GM21717 (cell line): Measurements from ENCODE around the gene CEP44.
"Not testable (repeated sequence)": the region's sequence is repeated elsewhere in the genome, so short reads cannot be mapped to it uniquely, and the experiment has no call there.

Experiments
- ATAC-seq: cut with Tn5 transposase; IDR thresholded peaks from one replicate; pipeline ENCODE4 v1.9.1; 2021; ENCODE audit warnings: mild to moderate bottlenecking, moderate library complexity; ENCODE audit not compliant: unreplicated experiment

Gene CEP44

GRCh38 chr4:174278467-174278866, 5.2 kb upstream of the CEP44 start:
- no peak for ATAC-seq

DNA sequence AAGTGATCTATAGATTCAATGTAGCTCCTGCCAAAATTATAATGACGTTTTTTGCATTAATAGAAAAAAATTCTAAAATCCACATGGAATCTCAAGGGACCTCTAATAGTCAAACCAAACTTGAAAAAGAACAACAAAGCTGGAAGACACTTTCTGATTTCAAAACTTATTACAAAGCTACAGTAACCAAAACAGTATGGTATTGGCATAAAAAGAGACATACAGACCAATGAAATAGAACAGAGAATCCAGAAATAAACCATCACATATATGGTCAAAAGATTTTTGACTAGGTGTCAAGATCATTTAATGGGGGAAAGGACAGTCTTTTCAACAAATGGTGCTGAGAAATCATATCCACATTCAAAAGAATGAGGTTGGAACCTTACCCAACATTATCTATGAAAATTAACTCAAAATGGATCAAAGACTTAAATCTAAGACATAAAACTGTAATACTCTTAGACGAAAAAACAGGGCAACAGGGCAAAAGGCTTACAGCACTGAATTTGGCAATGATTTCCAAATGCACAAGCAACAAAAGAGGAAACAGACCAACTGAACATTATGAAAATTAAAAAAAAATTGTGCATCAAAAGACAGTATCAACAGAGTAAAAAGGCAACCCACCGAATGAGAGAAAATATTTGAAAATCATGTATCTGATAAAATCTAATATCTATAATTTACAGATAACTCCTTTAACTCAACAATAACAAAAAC, 4.1 kb upstream of the CEP44 start:
- ATAC-seq, result no peak

- no peak for ATAC-seq
Measured at GRCh38 chr4:174281182-174281737, 2.5 kb upstream of the CEP44 start.

DNA sequence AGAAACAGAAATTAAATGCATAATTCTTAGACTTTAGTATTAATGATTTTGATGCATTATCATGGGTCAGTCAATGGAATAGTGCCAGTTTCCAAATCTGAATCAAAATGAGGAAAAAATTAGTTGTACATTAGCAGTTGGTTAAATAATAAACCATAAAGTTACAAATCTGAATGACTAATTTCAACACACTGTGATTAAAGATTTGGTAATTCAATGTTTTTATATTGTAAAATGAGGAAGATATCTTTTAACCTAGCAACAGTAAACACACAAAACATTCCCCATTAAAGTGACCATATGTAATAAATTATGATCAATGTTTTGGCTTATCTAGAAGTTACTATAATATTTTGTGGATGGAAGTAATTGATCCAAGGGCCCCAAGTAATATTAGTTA, 1.8 kb upstream of the CEP44 start:
- ATAC-seq, result no peak

DNA sequence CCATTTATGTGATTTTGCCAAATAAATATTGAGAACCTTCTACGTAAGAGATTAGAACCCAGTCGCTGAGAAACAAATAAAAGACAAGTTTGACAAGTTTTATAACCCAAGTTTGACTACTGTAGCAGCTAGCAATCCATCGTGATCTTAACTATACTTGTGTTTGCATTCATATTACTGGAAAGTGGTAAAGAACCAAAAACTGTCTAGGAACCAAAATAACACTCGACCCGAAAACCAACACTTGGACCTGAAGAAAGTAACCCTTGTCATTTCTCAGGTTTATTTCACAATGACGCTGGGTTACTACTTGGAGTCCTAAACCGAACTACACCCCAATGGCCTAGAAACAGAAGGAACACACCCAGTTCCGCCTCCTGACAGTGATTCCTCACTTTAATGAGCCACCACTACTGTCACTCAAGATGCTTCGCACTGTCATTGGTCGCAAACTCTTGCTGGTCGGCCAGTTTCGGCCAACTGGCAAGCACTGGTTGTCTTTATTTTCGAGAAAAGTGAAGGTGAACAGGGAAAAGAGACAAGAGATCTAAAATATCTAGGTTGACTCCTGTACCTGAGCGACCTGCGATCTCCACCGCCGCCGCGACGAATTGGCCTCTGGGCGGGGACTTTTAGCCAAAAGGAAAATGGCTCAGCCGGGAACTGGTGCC, 740 bp upstream of the CEP44 start:
- ATAC-seq, result peak; percentile 99

GRCh38 chr4:174284487-174284886, 776 bp downstream of the CEP44 start:
- no peak for ATAC-seq

- no peak for ATAC-seq
Measured at GRCh38 chr4:174286870-174287269, 3.2 kb downstream of the CEP44 start.

DNA sequence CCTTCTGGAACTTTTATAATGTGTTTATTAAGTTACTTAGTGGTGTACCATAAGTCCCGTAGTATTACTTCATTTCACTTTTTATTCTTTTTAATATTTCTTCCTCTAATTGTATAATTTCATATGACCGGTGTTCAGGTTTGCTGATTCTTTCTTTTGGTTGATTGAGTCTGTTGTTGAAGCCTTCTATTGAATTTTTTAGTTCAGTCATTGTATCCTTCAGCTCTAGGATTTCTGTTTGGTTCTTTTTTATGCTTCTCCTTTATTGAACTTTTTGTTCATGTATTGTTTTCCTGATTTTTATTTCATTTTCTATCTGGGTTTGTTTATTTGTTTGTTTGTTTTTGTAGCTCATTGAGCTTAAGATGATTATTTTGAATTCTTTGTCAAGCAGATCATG, 8.8 kb downstream of the CEP44 start:
- ATAC-seq, result no peak

- ATAC-seq, result not testable (repeated sequence)
Measured at GRCh38 chr4:174294641-174295040, 10.9 kb downstream of the CEP44 start.

DNA sequence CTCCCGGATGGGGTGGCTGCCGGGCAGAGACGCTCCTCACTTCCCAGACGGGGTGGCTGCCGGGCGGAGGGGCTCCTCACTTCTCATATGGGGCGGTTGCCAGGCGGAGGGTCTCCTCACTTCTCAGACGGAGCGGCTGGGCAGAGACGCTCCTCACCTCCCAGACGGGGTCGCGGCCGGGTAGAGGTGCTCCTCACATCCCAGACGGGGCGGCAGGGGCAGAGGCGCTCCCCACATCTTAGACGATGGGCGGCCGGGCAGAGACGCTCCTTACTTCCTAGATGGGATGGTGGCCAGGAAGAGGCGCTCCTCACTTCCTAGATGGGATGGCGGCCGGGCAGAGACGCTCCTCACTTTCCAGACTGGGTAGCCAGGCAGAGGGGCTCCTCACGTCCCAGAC, 11.4 kb downstream of the CEP44 start:
- ATAC-seq, result not testable (repeated sequence)

- no peak for ATAC-seq
Measured at GRCh38 chr4:174303687-174304086, 20.0 kb downstream of the CEP44 start.

DNA sequence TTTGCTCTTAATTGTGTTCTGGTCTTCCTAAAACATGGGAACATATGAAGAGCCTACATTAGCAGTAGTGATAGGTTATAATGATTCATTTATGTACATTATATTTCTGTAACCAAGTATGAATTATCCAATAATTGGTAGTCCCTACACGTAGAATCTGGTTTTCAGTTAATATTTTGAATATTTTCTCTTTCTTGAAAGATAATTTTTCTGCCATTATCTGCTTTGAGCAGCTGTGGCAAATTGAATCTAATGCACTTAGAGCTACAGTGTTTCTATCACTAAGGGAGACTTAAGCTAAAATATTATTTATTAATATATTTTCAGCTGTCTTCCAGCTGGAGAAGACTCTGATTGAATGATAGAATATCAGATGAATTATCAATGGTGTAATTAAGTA, 21.0 kb downstream of the CEP44 start:
- ATAC-seq, result no peak

DNA sequence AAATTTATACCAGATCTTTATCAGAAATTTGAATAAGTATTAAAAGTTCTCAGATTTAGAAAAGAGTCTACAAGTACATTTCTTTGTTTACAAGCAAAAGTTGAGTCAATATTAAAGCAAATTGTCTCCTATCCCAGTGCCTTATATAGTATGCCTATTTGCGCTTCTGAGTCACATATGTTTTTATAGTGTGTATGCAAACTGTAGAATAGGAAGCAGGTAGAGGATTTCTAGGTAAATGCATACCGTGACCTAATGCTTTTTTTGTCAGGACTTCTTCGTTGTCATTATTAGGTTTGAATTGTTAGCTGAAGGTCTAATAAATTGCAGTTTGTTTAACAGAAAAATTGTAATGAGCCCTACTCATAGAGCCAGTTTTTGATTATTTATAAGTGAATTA, 22.2 kb downstream of the CEP44 start:
- ATAC-seq, result no peak

GRCh38 chr4:174307694-174308093, 24.0 kb downstream of the CEP44 start:
- no peak for ATAC-seq

GRCh38 chr4:174312993-174313392, 29.3 kb downstream of the CEP44 start:
- ATAC-seq, result no peak

DNA sequence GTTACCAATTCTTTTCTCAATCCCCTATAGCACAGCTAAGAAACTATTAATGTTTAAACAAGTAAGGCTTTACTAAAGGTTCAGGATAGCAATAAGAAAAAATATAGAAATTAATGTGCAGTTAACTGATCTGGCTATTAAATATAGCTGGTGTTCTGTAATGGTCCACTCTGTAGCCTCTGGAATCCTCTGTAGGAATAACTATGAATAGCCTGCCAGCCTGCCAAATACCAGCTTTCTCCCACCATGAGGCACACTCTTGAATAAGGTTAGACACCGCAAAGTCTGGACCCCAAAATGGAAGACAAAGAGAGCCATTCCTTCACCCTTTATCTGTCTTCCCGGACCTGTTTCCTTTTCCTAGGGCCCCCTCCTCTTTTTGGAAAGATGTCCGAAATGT, 30.6 kb downstream of the CEP44 start:
- no peak for ATAC-seq

- ATAC-seq, result no peak
Measured at GRCh38 chr4:174314770-174315169, 31.1 kb downstream of the CEP44 start.

GRCh38 chr4:174316546-174316945, 32.8 kb downstream of the CEP44 start:
- ATAC-seq, result no peak

DNA sequence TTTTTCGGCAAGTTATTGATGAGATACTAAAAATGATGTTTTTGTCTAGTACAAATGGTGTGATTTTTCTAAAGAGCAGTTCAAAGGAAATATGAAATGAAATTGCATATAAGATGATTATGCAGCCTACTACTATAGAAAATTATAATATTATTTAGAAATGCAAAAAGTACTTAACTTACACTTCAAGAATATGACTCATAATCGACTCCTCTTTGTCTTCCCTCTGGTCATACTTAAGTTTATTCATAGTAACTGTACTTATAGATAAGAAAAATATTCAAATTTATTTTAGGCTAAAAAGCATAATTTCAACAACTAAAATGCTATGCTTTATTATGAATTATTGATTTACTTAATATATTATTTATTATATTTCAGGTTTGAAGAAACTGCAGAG, 33.2 kb downstream of the CEP44 start:
- ATAC-seq, result no peak

DNA sequence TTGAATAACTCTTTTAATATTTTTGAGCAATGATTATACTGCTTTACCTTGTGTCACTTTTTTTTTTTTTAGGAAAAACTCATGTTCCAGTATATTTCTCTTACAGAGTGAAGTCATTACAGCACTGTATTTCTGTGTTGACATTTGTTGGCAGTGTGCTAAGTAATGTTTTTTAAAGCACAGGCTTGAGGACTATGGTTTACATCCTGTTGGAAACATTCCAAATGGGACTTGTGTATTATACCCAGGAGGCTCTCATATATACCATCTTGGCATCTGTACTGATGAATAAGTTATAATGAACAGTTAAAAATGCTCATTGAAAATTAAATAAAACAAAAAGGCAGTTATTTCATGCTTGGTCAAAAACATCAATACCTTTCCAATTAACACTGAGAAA, 33.8 kb downstream of the CEP44 start:
- ATAC-seq, result no peak

GRCh38 chr4:174318829-174319764, 35.4 kb downstream of the CEP44 start:
- ATAC-seq, result no peak
